ENCODE results near the gene TRIAP1.

The TRIAP1 gene

DNA sequence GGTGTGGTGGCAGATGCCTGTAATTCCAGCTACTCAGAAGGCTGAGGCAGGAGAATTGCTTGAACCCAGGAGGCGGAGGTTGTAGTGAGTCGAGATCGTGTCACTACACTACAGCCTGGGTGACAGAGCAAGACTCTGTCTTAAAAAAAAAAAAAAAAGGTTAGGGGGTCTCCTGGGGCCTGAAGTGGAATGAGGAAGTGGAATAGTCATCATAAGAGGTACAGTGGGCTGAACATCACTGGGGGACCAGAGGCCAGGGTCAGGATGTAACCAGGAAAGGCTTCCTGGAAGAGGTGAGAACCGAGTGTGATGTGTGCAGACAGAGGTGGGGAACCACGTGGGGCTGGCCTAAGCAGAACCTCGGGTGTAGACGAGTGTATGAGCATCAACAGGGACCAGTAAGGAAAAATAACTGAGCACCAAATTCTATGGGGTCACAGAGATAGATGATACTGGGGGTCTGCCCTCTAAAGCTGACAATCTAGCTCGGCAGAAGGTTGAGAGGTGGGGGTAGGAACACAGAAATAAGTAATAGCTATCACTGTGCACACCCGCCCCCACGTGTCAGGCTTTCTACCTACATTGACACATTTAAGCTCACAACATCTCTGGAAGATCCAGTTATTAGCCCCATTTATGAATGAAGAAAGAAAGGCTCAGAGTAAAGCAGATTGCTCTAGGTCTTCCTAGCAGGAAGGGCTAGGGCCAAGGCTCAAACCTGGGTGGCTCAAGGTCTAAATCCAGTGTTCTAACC lies 13.2 kb downstream of the TRIAP1 start:
- in situ Hi-C loops (cut with MboI; ENCODE audit: low sequenced_read_pairs): no loop called here

DNA sequence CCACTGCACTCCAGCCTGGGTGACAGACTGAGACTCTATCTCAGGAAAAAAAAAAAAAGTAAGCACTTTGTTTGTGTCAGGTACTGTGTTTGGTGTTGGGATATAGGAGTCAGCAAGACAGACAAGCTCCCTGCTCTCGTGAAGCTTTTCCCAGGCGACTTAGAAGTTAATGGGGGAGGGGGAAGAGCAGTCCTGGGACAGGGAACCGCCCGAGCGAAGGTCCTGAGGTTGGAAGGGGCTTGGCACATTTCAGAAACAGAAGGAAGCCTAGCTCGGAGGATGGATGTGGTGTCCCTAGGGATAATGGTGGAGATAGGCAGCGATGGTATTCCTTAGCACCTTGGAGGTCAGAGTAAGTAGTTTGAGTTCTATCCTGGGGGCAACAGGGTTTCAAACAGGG lies 16.8 kb downstream of the TRIAP1 start:
- in situ Hi-C loops (cut with MboI; ENCODE audit: low sequenced_read_pairs): no loop called here

DNA sequence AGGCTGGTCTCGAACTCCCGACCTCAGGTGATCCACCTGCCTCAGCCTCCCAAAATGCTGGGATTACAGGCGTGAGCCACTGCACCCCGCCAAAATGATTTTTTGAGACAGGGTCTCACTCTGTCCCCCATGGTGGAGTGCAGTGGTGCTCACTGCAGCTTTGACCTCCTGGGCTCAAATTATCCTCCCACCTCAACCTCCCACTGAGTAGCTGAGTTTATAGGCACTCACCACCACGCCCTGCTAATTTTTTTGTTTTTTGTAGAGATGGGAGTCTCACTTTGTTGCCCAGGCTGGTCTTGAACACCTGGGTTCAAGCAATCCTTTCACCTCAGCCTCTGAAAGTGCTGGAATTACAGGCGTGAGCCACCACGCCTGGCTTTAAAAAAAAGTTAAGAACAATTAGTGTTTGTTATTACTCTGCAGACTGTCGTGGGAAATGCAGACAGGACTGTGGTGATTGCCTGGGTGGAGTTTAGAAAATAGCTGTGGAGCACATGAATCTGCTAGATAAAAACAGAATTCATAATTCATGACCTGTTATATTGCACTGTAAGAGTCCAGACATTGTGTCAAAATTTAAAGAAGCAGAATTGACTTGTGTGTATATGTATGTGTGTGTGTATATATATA lies 17.5 kb downstream of the TRIAP1 start:
- in situ Hi-C loops (cut with MboI; ENCODE audit: low sequenced_read_pairs): no loop called here

GRCh38 chr12:120425797-120426196 lies 20.4 kb downstream of the TRIAP1 start:
- in situ Hi-C loops (cut with MboI; ENCODE audit: low sequenced_read_pairs): no loop called here

GRCh38 chr12:120422892-120423456 lies 23.2 kb downstream of the TRIAP1 start:
- in situ Hi-C loops (cut with MboI; ENCODE audit: low sequenced_read_pairs): no loop called here

DNA sequence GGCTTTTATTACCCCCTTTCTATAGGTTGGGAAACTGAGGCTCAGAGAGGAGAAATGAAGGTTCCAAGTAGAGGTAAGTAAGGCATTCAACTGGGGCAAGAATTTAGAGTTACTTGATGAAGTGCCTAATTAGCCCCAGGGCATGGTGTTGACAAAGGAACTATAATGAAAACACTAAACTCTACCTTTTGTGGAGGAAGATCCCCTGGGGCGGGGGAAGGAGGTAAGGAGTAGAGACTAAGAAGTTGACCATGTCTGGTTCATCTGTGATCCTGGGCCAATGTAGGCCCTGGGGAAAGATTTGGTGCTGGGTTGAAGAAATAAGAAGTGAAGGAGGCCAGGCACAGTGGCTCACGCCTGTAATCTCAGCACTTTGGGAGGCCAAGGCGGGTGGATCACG lies 24.5 kb downstream of the TRIAP1 start:
- in situ Hi-C loops (cut with MboI; ENCODE audit: low sequenced_read_pairs): no loop called here

DNA sequence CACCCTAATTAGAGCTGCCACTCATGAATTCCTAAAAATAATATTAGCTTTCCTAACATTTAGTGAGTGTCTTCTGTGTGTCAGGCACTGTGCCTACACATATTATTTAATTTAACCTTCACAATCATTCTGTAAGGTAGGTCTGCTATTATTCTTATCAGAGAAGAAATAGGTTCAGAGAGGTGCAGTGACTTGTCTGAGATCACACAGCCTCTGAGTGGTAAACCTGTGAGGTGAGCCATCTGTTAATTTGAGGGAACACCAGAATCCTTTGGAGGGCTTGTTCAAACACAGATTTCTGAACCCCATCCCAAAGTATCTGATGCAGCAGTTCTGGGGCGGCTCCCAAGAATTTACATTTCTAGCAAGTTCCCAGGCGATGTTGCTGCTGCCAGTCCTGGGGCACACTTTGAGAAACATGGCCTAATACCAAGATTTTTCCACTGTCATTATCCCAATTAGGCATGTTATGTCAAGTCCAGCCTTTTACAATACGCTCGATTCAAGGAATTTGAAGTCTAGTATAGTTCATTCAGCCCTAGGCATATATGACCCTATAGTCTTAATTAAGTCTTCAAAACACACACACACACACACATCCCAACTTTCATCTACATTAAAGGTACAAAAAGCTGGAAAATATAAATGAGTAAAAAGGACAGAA lies 28.1 kb downstream of the TRIAP1 start:
- in situ Hi-C loops (cut with MboI; ENCODE audit: low sequenced_read_pairs): no loop called here

DNA sequence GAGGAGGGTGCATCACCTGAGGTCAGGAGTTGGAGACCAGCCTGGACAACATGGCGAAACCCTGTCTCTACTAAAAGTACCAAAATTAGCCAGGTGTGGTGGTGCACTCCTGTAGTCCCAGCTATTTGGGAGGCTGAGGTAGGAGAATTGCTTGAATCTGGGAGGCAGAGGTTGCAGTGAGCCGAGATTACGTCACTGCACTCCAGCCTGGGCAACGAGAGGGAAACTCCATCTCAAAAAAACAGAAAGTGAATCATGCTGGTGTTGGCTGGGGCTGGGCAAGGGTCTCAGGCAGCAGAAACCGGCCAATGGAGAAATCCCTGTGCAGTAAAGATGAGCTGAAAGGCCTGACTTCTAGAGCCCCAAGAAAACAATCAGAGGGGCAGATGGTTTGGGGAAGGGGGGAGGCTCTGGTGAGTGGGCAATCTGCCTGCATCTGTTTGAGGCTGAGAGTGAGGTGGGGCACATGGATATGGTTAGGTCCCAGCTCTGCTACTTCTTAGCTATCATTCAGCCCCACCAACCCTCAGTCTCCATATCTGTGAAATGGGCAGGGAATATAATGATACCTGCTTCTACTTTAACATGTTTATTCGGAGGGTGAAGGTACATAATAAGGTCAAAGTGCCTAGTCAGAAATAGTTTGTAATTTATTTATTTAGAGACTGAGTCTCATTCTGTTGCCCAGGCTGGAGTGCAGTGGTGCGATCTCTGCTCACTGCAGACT lies 29.5 kb downstream of the TRIAP1 start:
- in situ Hi-C loops (cut with MboI; ENCODE audit: low sequenced_read_pairs): no loop called here

DNA sequence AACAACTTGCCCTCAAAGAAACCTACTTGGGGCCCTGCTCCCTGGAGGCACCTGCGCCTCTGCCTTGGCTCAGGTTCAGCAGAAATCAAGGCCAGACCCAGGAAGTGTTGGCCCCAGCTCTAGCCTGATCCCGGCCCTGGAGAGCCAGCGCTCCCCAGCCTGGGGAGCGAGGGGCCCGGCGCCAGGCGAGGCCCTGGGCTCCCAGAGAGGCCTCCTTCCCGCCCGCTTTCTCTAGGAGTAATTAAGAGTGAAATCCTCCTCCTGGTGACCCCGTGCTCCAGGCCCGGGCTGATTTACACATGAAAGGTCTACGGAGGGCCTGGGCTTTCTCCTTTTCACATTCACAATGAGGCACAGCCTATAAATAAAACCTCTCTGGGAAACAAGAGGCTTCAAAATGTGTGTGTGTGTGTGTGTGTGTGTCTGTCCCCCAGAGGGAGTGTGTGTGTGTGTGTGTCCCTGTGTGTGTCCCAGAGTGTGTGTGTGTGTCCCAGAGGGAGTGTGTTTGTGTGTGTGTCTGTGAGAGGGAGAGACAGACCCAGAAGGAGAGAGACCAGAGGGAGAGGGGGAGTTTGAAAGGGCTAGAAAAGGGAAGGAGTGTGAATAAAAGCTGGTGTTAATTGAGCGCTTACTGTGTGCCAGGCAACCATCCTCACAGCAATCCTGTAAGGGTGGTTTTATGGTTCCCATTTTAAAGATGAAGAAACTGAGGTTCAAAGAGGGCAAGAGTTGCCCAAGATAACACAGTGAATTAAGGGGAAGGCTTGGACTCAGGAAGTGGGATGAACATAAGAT lies 32.1 kb downstream of the TRIAP1 start:
- in situ Hi-C loops (cut with MboI; ENCODE audit: low sequenced_read_pairs): no loop called here

- in situ Hi-C loops (cut with MboI; ENCODE audit: low sequenced_read_pairs): no loop called here
These were observed 33.8 kb downstream of the TRIAP1 start for GRCh38 chr12:120412421-120412820.

DNA sequence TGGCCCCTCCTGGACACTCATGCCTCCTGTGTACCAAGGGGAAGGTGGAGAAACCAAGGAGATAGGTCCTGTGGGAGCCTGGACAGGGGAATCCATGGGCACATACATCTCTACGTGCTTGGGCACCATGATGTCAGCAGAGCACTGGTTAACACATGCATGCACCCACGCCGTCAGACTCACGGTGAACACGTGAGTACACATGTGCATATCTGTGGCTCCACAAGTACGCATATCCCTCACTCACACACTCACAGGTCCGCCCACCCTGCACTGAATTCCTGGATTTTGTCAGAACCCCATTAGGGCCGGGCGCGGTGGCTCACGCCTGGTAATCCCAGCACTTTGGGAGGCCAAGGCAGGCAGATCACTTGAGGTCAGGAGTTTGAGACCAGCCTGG lies 37.4 kb downstream of the TRIAP1 start:
- in situ Hi-C loops (cut with MboI; ENCODE audit: low sequenced_read_pairs): no loop called here

DNA sequence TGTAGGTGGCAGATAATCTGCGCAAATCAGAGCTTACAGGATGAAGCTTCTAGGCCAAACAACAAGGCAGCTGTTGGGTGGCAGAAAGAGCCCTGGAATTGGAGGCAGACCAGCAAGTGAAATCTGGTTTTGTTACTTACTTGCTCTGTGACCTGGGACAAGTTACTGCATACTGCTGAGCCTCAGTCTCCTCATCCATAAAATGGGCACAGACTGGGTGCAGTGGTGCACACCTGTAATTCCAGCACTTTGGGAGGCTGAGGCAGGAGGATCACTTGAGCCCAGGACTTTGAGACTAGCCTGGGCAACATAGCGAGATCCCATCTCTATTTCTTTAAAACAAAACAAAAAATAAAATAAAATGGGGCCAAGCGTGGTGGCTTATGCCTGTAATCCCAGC lies 39.6 kb downstream of the TRIAP1 start:
- in situ Hi-C loops (cut with MboI; ENCODE audit: low sequenced_read_pairs): no loop called here

GRCh38 chr12:120406069-120406468 lies 40.1 kb downstream of the TRIAP1 start:
- in situ Hi-C loops (cut with MboI; ENCODE audit: low sequenced_read_pairs): no loop called here

DNA sequence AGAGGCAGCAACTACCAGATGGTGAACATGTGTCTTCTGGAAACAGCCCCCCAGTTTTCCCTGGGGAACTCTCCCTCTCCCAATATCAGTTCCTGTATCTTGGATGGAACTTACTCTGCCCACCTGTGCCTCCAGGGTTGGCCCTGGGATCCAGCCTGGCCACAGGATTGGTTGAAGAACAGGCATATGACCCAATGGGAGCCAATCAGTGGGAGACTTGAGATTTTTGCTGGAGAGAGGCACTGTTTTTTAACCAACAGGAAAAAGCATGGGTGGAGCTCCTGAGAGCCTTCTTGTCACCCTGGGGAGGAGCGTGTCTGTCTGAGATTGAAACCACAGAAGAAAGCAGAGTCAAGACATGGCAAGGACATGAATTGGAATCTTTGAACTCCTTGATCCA lies 41.9 kb downstream of the TRIAP1 start:
- in situ Hi-C loops (cut with MboI; ENCODE audit: low sequenced_read_pairs): no loop called here

- in situ Hi-C loops (cut with MboI; ENCODE audit: low sequenced_read_pairs): no loop called here
These were observed 42.3 kb downstream of the TRIAP1 start for GRCh38 chr12:120403869-120404268.

- in situ Hi-C loops (cut with MboI; ENCODE audit: low sequenced_read_pairs): no loop called here
These were observed 44.0 kb downstream of the TRIAP1 start for GRCh38 chr12:120402217-120402616.

DNA sequence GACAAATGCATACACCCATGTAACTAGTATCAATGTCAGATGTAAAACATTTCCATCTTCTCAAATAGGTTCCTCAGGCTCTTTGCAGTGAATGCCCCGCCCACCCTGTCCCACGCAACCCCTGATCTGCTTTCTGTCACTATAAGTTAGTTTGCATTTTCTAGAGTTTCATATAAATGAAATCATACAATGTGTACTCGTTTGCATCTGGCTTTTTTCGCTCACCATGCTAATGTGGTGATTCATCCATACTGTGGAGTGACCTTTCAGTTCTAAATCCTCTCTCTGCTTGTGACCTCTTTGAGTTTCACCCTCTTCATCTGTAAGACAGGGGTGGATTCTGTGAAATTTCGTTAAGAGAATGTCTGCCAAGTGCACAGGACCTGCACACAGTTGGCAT lies 46.7 kb downstream of the TRIAP1 start:
- in situ Hi-C loops (cut with MboI; ENCODE audit: low sequenced_read_pairs): no loop called here

DNA sequence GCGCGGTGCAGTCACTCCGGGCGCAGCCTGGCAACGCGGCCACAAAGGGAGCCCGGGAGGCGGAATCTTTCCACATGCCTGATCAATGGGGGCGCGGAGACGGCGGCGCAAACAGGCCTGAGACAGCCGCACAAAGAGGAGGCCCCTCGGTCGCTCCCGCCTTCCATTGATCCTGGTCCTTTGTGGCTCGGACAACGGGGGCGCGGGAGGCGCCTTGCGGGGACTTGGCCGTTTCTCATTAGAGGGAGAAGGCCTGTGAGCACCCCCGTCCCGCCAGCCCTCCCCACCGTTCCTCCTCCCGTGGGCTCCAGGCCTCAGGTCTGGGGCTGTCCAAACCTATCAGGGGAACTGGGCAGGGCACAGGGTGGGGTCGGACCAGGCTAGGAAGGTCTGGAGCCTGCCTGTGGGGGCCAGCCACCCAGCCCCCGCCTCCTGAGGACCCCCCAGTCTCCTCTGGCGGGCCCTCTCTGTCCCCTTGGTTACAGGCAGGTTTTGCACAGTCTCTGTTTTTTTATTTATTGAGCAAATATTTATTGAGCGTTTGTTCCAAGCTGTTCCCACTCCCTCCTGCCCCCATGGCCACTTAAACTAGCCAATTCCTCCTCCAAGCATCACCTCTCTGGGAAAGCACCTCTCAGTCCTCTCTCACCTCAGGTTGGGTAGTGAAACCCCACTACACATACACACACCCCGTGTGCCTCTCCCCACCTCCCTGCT lies 48.2 kb downstream of the TRIAP1 start:
- in situ Hi-C loops (cut with MboI; ENCODE audit: low sequenced_read_pairs): no loop called here

- in situ Hi-C loops (cut with MboI; ENCODE audit: low sequenced_read_pairs): no loop called here
These were observed 51.5 kb downstream of the TRIAP1 start for GRCh38 chr12:120394483-120395367.
